NCI-H1417 treated with DMSO at 0.1 percent for 48 hours (cell line): ENCODE data around the gene ACSF3.

Experiments used
- DNase-seq: peaks from one replicate; lab custom pipeline; 2025; lab: John Stamatoyannopoulos, UW

Gene ACSF3

GRCh38 chr16:89131783-89132182 is 38.1 kb downstream of the ACSF3 start:
- DNase-seq = no peak

- no peak for DNase-seq
These were observed 38.7 kb downstream of the ACSF3 start for GRCh38 chr16:89132194-89133005.

- DNase-seq = no peak
These were observed 39.9 kb downstream of the ACSF3 start for GRCh38 chr16:89133457-89134127.

- no peak for DNase-seq
These were observed 40.6 kb downstream of the ACSF3 start for GRCh38 chr16:89134269-89134668.

GRCh38 chr16:89135166-89135565 is 41.5 kb downstream of the ACSF3 start:
- no peak for DNase-seq

- DNase-seq = peak; percentile 38
These were observed 42.5 kb downstream of the ACSF3 start for GRCh38 chr16:89135971-89136765.

- DNase-seq = no peak
These were observed 43.3 kb downstream of the ACSF3 start for GRCh38 chr16:89136931-89137330.

GRCh38 chr16:89137666-89138512 is 44.2 kb downstream of the ACSF3 start:
- DNase-seq = no peak

- DNase-seq = no peak
These were observed 44.8 kb downstream of the ACSF3 start for GRCh38 chr16:89138513-89138795.

GRCh38 chr16:89138843-89139520 is 45.3 kb downstream of the ACSF3 start:
- DNase-seq = no peak

- no peak for DNase-seq
These were observed 46.3 kb downstream of the ACSF3 start for GRCh38 chr16:89139907-89140361.

GRCh38 chr16:89140401-89140800 is 46.7 kb downstream of the ACSF3 start:
- no peak for DNase-seq

- DNase-seq = no peak
These were observed 47.6 kb downstream of the ACSF3 start for GRCh38 chr16:89140981-89141883.

GRCh38 chr16:89141884-89142267 is 48.2 kb downstream of the ACSF3 start:
- DNase-seq = no peak

GRCh38 chr16:89142474-89143195 is 49.0 kb downstream of the ACSF3 start:
- DNase-seq = no peak

GRCh38 chr16:89143201-89143741 is 49.6 kb downstream of the ACSF3 start:
- DNase-seq = no peak

- no peak for DNase-seq
These were observed 50.4 kb downstream of the ACSF3 start for GRCh38 chr16:89143911-89144675.

GRCh38 chr16:89144681-89145080 is 51.0 kb downstream of the ACSF3 start:
- DNase-seq = no peak
